Left lung (tissue), 10 donors: ENCODE measurements around the gene MSGN1. TPM values are rescaled to one million over a fixed set of nuclear protein-coding genes. Genes with fewer than 3 reads are reported as not detected.

Source experiments
- ATAC-seq: fragments of 200-7000 bp; cut with Tn5 transposase; one replicate; pipeline ENCODE4 v1.9.1; 2020; ENCODE audit warnings: moderate library complexity
- DNase-seq, 4 donors: peaks; one replicate each; pipeline ENCODE4 v3.0.0-alpha.2; 2013 to 2020
- H3K27ac ChIP-seq, 2 donors: fragments of 200-600 bp; sonication (generic) in 1 of 2; one replicate each; pipeline versions ENCODE4 v1.5.0 to v1.8.0; 2020 to 2021
- H3K27me3 ChIP-seq, 2 donors: fragments of 200-600 bp; sonication (generic) in 1 of 2; one replicate each; pipeline versions ENCODE4 v1.5.0 to v1.8.0; 2020 to 2021
- H3K36me3 ChIP-seq, 2 donors: fragments of 200-600 bp; sonication (generic) in 1 of 2; one replicate each; pipeline versions ENCODE4 v1.5.0 to v1.8.0; 2020 to 2021
- H3K4me1 ChIP-seq, 2 donors: fragments of 200-600 bp; one replicate each; pipeline ENCODE4 v1.8.0; 2021
- H3K4me3 ChIP-seq, 2 donors: fragments of 200-600 bp; sonication (generic) in 1 of 2; one replicate each; pipeline versions ENCODE4 v1.5.0 to v1.8.0; 2020 to 2021; ENCODE audit warnings: mild to moderate bottlenecking in 1 of 2
- H3K9me3 ChIP-seq, 2 donors: fragments of 200-600 bp; sonication (generic) in 1 of 2; one replicate each; pipeline versions ENCODE4 v1.5.0 to v1.8.0; 2020 to 2021
- intact Hi-C, 2 donors: fragments of 100-400 bp; cut with DNase I; formaldehyde crosslinking; loops; one replicate each; pipeline versions ENCODE4 v1.11.2 to v1.14.2; 2022
- polyA plus RNA-seq, 6 donors: library from polyadenylated mRNA; unstranded; fragments of 120-200 nt; gene quantifications; one replicate each; pipeline ENCODE4 v1.2.1, GENCODE V29; 2013; ENCODE audit not compliant: insufficient read length in 6 of 6
- total RNA-seq, 2 donors: library from RNA; stranded (reverse); fragmentation: NEBNext Ultra II Directional; extraction: Animal tissue kit (Norgen Biotek cat#: 25700); gene quantifications; one replicate each; pipeline ENCODE4 v1.2.1, GENCODE V29; 2021
- TF ChIP-seq, protein P1 (sequence below), 2 donors: fragments of 200-600 bp; sonication (generic) in 1 of 2; IDR thresholded peaks; one replicate each; pipeline versions ENCODE4 v1.5.0 to v1.8.0; 2021; ENCODE audit warnings: antibody characterized with exemption in 2 of 2
- donor health status: DM: no; HTN: yes; CAD: no.
- donor health status: DM: no; HTN: no; CAD: no.

MSGN1 gene
- total and polyA plus RNA-seq, 8 donors, result not detected

DNA sequence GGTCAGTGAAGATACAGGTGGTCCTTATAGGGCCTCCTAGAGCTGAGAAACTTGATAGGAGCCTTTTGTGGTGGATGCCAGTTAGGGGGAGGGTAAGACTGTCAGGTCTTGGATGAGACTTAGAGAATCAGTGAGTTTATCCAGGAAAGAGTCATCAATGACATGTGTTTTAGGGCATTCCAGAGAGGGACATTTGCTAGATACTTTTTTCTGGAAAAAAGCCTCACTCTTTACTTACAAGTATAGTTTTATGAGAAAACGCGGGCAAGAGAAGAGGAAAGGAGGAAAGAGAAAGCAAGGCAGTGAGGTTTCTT, 24.5 kb upstream of the MSGN1 start:
- H3K27me3 ChIP-seq, result no peaks in the 10 kb centered on the region
- DNase-seq, result no peak
- TF ChIP-seq, protein P1, sequence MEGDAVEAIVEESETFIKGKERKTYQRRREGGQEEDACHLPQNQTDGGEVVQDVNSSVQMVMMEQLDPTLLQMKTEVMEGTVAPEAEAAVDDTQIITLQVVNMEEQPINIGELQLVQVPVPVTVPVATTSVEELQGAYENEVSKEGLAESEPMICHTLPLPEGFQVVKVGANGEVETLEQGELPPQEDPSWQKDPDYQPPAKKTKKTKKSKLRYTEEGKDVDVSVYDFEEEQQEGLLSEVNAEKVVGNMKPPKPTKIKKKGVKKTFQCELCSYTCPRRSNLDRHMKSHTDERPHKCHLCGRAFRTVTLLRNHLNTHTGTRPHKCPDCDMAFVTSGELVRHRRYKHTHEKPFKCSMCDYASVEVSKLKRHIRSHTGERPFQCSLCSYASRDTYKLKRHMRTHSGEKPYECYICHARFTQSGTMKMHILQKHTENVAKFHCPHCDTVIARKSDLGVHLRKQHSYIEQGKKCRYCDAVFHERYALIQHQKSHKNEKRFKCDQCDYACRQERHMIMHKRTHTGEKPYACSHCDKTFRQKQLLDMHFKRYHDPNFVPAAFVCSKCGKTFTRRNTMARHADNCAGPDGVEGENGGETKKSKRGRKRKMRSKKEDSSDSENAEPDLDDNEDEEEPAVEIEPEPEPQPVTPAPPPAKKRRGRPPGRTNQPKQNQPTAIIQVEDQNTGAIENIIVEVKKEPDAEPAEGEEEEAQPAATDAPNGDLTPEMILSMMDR (IDR thresholded peaks at IDR 0.05), result no peak
- H3K27ac ChIP-seq, result no peak overlapping the region
- intact Hi-C loops, result no loop called here
- H3K4me3 ChIP-seq, result no peak overlapping the region
- H3K36me3 ChIP-seq, result no peaks in the 10 kb centered on the region
- no peak for ATAC-seq
- peaks cover 3 to 5% of the 10 kb centered on the region in 2 donors for H3K4me1 ChIP-seq
- no peaks in the 10 kb centered on the region for H3K9me3 ChIP-seq

DNA sequence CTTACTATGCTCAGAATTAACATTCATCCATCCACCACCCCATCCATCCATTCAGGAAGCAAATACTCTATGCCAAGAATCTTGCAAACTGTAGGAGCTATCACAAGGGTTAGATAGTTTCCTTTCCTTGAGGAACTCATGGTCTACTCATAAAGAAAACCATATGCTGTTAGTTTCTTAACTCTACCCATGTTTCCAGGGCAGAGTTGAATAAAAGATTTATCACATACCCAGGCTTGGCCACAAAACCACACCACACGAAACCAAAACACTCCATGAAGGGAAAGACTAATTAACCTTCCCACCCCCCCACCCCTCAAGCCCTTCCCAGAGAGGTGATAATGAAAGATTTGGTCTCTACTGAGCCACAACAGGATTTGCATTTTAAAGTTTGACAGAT, 23.7 kb upstream of the MSGN1 start:
- TF ChIP-seq, protein P1 (IDR thresholded peaks at IDR 0.05), result no peak
- H3K27ac ChIP-seq, result no peak overlapping the region
- H3K36me3 ChIP-seq, result no peaks in the 10 kb centered on the region
- H3K9me3 ChIP-seq, result no peaks in the 10 kb centered on the region
- peaks cover 3 to 5% of the 10 kb centered on the region in 2 donors for H3K4me1 ChIP-seq
- H3K4me3 ChIP-seq, result no peak overlapping the region
- H3K27me3 ChIP-seq, result no peaks in the 10 kb centered on the region
- ATAC-seq (no peak), DNase-seq (no peak)
- intact Hi-C loops, result no loop called here

DNA sequence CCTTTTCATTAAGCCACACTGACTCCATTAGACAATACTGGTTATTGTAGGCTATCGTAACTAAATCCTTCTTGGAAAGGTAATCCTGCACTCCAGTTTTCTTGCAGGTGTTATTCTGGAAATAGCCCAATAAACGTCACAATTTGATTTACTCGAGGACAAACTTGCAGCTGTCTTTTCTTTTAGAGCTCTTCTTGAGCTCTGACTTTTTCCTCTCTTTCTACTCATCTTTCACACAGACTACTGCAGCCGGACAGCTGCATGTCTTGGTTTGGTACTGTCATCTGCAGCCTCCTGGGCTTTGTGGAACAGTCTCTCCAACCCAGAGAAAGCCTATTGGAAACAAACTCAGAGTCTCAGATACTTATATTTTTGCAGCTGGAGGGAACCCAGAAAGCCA, 23.0 kb upstream of the MSGN1 start:
- no peaks in the 10 kb centered on the region for H3K27me3 ChIP-seq
- DNase-seq, result no peak

DNA sequence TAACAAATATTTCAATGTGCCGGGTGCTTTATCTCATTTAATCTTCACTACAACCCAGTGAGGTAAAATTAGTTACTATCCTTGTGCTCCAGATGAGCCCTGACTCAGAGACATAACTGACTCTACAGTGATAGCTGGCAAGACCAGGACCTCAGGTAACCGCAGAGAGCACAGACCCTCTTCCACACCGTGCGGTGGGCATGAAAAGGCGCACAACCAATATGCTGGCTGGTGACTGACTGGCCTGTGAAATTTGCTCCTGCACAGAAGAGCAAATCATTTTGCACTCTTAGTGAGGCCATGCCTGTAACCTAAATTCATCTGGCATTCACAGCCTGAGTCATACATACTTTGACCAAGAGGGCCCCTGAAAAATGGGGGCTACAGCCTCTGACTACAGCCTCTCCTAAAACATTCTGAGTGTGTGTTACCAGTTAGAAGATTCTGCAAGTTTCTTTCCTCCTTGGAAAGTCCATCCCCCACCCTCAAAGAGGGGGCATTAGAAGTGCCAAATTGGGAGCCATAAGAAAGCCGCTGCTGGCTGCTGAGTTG, 22.4 kb upstream of the MSGN1 start:
- H3K27me3 ChIP-seq, result no peaks in the 10 kb centered on the region
- DNase-seq (no peak), ATAC-seq (no peak)
- H3K4me3 ChIP-seq, result no peak overlapping the region
- peaks cover 3 to 5% of the 10 kb centered on the region in 2 donors for H3K4me1 ChIP-seq
- no peak overlapping the region for H3K27ac ChIP-seq
- intact Hi-C loops, result no loop called here
- H3K9me3 ChIP-seq, result no peaks in the 10 kb centered on the region
- H3K36me3 ChIP-seq, result no peaks in the 10 kb centered on the region
- TF ChIP-seq, protein P1 (IDR thresholded peaks at IDR 0.05), result no peak

More for the DNA sequence above, 23.0 kb upstream of the MSGN1 start:
- Histone ChIP-seq H3K36me3 (no peaks in the 10 kb centered on the region), H3K4me1 (peaks cover 3 to 5% of the 10 kb centered on the region in 2 donors), H3K9me3 (no peaks in the 10 kb centered on the region), H3K4me3 (no peak overlapping the region), H3K27ac (no peak overlapping the region)
- TF ChIP-seq, protein P1 (IDR thresholded peaks at IDR 0.05), result no peak
- intact Hi-C loops, result no loop called here
- no peak for ATAC-seq

DNA sequence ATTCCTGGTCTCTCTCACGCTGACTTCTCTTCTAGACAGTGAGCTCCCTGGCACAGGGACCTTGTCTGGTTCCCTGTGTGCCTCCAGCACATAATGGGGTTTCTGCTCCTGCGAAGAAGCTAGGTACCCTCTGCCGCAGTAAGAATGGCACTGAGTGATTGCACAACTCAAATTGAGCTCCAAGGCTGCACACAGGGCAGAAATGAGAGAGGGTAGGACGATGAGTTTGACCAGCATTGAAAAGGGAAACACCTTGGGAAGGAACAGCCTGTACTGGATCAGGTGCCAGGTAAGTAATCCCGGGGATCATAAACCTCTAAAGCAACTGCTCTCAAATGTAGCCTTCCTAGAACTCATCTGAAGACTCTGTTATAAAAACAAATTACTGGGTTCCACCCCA, 21.0 kb upstream of the MSGN1 start:
- no peak overlapping the region for H3K27ac ChIP-seq
- no peak for DNase-seq
- no peaks in the 10 kb centered on the region for H3K27me3 ChIP-seq
- intact Hi-C loops, result no loop called here
- TF ChIP-seq, protein P1 (IDR thresholded peaks at IDR 0.05), result no peak
- peaks cover 3 to 5% of the 10 kb centered on the region in 2 donors for H3K4me1 ChIP-seq
- no peak for ATAC-seq
- no peaks in the 10 kb centered on the region for H3K36me3 ChIP-seq
- H3K4me3 ChIP-seq, result no peak overlapping the region
- H3K9me3 ChIP-seq, result no peaks in the 10 kb centered on the region
